IMR-90 (cell line): ENCODE measurements around the gene DICER1. TPM values are rescaled to one million over a fixed set of nuclear protein-coding genes. Genes with fewer than 3 reads are reported as not detected.
A peak's percentile ranks its signal among the peaks of the same experiment; 100 is the strongest.

Experiments
- ATAC-seq: fragments of 200-7000 bp; cut with Tn5 transposase; 2 replicates; pipeline ENCODE4 v1.9.1; 2020; ENCODE audit warnings: low read depth, mild to moderate bottlenecking, moderate library complexity
- BruUV-seq: library from RNA; stranded (reverse); fragments of 400-500 nt; replicated peaks from 2 replicates; lab custom pipeline; 2021; lab: Mats Ljungman, UMichigan
- CTCF ChIA-PET: fragments of 300-600 bp; formaldehyde crosslinking; extraction: SDS; loops from one replicate; lab custom pipeline; 2021; ENCODE audit warnings: antibody characterized with exemption; lab: Yijun Ruan, JAX
- POLR2A ChIA-PET: fragments of 300-600 bp; sonication (Branson Sonifier 250); formaldehyde crosslinking; loops from one replicate; lab custom pipeline; 2022; ENCODE audit warnings: antibody characterized with exemption; ENCODE audit not compliant: unreplicated experiment; lab: Charles Lee
- DNase-seq: peaks from one replicate; pipeline ENCODE4 v3.0.0; 2013
- H2AFZ ChIP-seq: replicated peaks from 2 replicates; pipeline ENCODE3; 2013; ENCODE audit warnings: low read length, mild to moderate bottlenecking; ENCODE audit not compliant: poor library complexity
- H2AK5ac ChIP-seq: 2 replicates; pipeline ENCODE4 v1.6.1; 2013; ENCODE audit warnings: low read depth, low read length, inconsistent platforms
- H2AK9ac ChIP-seq: replicated peaks from 2 replicates; pipeline ENCODE3; 2013; ENCODE audit warnings: mild to moderate bottlenecking, low read depth, low read length, moderate library complexity; ENCODE audit not compliant: poor library complexity
- H2BK120ac ChIP-seq: 2 replicates; pipeline ENCODE4 v1.6.1; 2013; ENCODE audit warnings: low read depth, low read length, inconsistent platforms
- H2BK15ac ChIP-seq: 3 replicates; pipeline ENCODE4 v1.6.1; 2013; ENCODE audit warnings: low read depth, low read length, inconsistent platforms
- H2BK20ac ChIP-seq: 2 replicates; pipeline ENCODE4 v1.6.1; 2013; ENCODE audit warnings: low read depth, mild to moderate bottlenecking, inconsistent platforms, low read length, moderate library complexity
- H2BK5ac ChIP-seq: 2 replicates; pipeline ENCODE4 v1.6.1; 2013; ENCODE audit warnings: mild to moderate bottlenecking, low read depth, low read length, inconsistent platforms; ENCODE audit not compliant: poor library complexity, severe bottlenecking
- H3K14ac ChIP-seq: replicated peaks from 2 replicates; pipeline ENCODE4 v1.6.1; 2013; ENCODE audit warnings: low read depth, low read length, inconsistent platforms
- H3K18ac ChIP-seq: 2 replicates; pipeline ENCODE4 v1.6.1; 2013; ENCODE audit warnings: low read depth, low read length, control low read depth
- H3K23ac ChIP-seq: 2 replicates; pipeline ENCODE4 v1.6.1; 2013; ENCODE audit warnings: low read depth, low read length, inconsistent platforms
- H3K27ac ChIP-seq: 2 replicates; pipeline ENCODE4 v1.5.1; 2013; ENCODE audit warnings: mild to moderate bottlenecking, control low read depth, low read length; ENCODE audit not compliant: insufficient read depth
- H3K27me3 ChIP-seq: 2 replicates; pipeline ENCODE4 v1.6.1; 2013; ENCODE audit warnings: low read length; ENCODE audit not compliant: control insufficient read depth, insufficient read depth
- H3K36me3 ChIP-seq: 2 replicates; pipeline ENCODE4 v1.6.1; 2013; ENCODE audit warnings: low read length, mixed read lengths; ENCODE audit not compliant: control insufficient read depth, insufficient read depth
- H3K4ac ChIP-seq: 2 replicates; pipeline ENCODE4 v1.6.1; 2013; ENCODE audit warnings: low read depth, low read length, inconsistent platforms
- H3K4me1 ChIP-seq: 2 replicates; pipeline ENCODE4 v1.6.1; 2013; ENCODE audit warnings: low read length, mixed read lengths; ENCODE audit not compliant: control insufficient read depth, insufficient read depth
- H3K4me2 ChIP-seq: 2 replicates; pipeline ENCODE4 v1.6.1; 2013; ENCODE audit warnings: low read depth, mild to moderate bottlenecking, control low read depth, low read length, moderate library complexity
- H3K4me3 ChIP-seq: 2 replicates; pipeline ENCODE4 v1.5.1; 2013; ENCODE audit warnings: low read depth, mild to moderate bottlenecking, control low read depth, low read length, moderate library complexity; ENCODE audit not compliant: insufficient read depth
- H3K56ac ChIP-seq: 2 replicates; pipeline ENCODE4 v1.6.1; 2013; ENCODE audit warnings: low read length, inconsistent platforms; ENCODE audit not compliant: insufficient read depth; ENCODE audit errors: extremely low read depth
- H3K79me1 ChIP-seq, 2 experiments: 2 replicates each; pipeline ENCODE4 v1.6.1; 2013; ENCODE audit warnings: low read length in 2 of 2, inconsistent platforms in 1 of 2, low read depth in 1 of 2
- H3K9ac ChIP-seq: 2 replicates; pipeline ENCODE4 v1.6.1; 2013; ENCODE audit warnings: low read depth, low read length, control low read depth
- H3K9me1 ChIP-seq: 2 replicates; pipeline ENCODE4 v1.6.1; 2013; ENCODE audit warnings: low read length, inconsistent platforms; ENCODE audit not compliant: insufficient read depth
- H3K9me3 ChIP-seq: 2 replicates; pipeline ENCODE4 v1.6.1; 2013; ENCODE audit warnings: low read length; ENCODE audit not compliant: control insufficient read depth, insufficient read depth
- H4K20me1 ChIP-seq: 2 replicates; pipeline ENCODE4 v1.6.1; 2013; ENCODE audit warnings: low read length, inconsistent platforms; ENCODE audit not compliant: insufficient read depth
- H4K5ac ChIP-seq: 2 replicates; pipeline ENCODE4 v1.6.1; 2013; ENCODE audit warnings: mild to moderate bottlenecking, low read depth, low read length, control low read depth
- H4K8ac ChIP-seq, 2 experiments: 2 replicates each; pipeline ENCODE4 v1.6.1; 2013; ENCODE audit warnings: low read depth in 2 of 2, low read length in 2 of 2, control low read depth in 1 of 2, inconsistent platforms in 1 of 2
- H4K91ac ChIP-seq: 2 replicates; pipeline ENCODE4 v1.6.1; 2013; ENCODE audit warnings: low read depth, low read length, inconsistent platforms; ENCODE audit not compliant: insufficient read depth
- RFX5 ChIP-seq: IDR thresholded peaks from 2 replicates; pipeline ENCODE4 v1.8.0; 2012; ENCODE audit warnings: low read depth, mild to moderate bottlenecking, low read length, moderate library complexity
- WGBS, 2 experiments: methylation state at CpG; one replicate each; pipeline versions ENCODE4 v1.1.5 to v1.1.7; 2013; ENCODE audit warnings: missing lambda C conversion rate in 2 of 2; ENCODE audit not compliant: insufficient read length in 1 of 2; ENCODE audit errors: extremely low coverage in 2 of 2; 5-methylcytosine and 5-hydroxymethylcytosine counted together
- dilution Hi-C: fragments of 300-500 bp; cut with HindIII; formaldehyde crosslinking; loops from one replicate; pipeline ENCODE4 v1.14.3; 2018; ENCODE audit warnings: low sequenced_read_pairs; ENCODE audit not compliant: unreplicated experiment
- in situ Hi-C: fragments of 300-500 bp; cut with MboI; formaldehyde crosslinking; loops from 3 replicates; pipeline ENCODE4 v1.14.3; 2019; ENCODE audit warnings: low sequenced_read_pairs, inconsistent platforms, mixed read lengths
- intact Hi-C: fragments of 100-400 bp; cut with micrococcal nuclease; formaldehyde crosslinking; loops from 2 replicates; pipeline ENCODE4 v1.10.0; 2022
- polyA plus RNA-seq, 3 experiments: library from polyadenylated mRNA; depleted of rRNA; stranded (reverse); fragments of >200 nt; gene quantifications; 2 replicates each; pipeline ENCODE4 v1.2.3, GENCODE V29; 2012; ENCODE audit warnings: low replicate concordance in 1 of 3
- total RNA-seq: library from RNA; depleted of rRNA; stranded (reverse); fragments of >200 nt; gene quantifications from 2 replicates; pipeline ENCODE4 v1.2.3, GENCODE V29; 2012
- TF ChIP-seq, protein P1 (sequence below): fragments of 150-350 bp; IDR thresholded peaks from 2 replicates; pipeline ENCODE4 v1.6.1; 2017; ENCODE audit warnings: mild to moderate bottlenecking, antibody characterized with exemption, low read length, low read depth

DICER1 gene
- total and polyA plus RNA-seq, 2 of the 4 experiments (the other 2 are of a cell fraction): 9.7 to 49.5 TPM

- peak overlapping the region; percentile 72 for H2BK120ac ChIP-seq
- peak overlapping the region; percentile 34 for H2AK9ac ChIP-seq
- peak overlapping the region; percentile 50 for H3K4ac ChIP-seq
- peak overlapping the region; percentile 27 for H2BK5ac ChIP-seq
- CTCF ChIA-PET: no interaction called here
- peaks cover 13% of the 10 kb centered on the region for H3K4me1 ChIP-seq
- DNase-seq: peak; percentile 61
- WGBS, 2 experiments: 6% methylated on average over 6 of the region's 28 CpGs; no CpG with 5 or more reads in 1 of the 2 experiments
- peak overlapping the region; percentile 89 for H3K18ac ChIP-seq
- H4K20me1 ChIP-seq: no peaks in the 10 kb centered on the region
- no peak overlapping the region for H3K56ac ChIP-seq
- peak overlapping the region; percentile 5; the same call in 1 of the 2 replicates for H3K9ac ChIP-seq
- H2BK15ac ChIP-seq: peak overlapping the region; percentile 4; the same call in 1 of the 3 replicates
- no peak overlapping the region for H3K4me3 ChIP-seq
- H3K23ac ChIP-seq: no peak overlapping the region
- POLR2A ChIA-PET: interaction anchor here (0.5 kb wide), 1 partner anchor 91 kb away, joined by 3 read pairs; no protein-coding TSS in a partner anchor
- intact Hi-C loops: no loop called here
- no peaks in the 10 kb centered on the region for H3K9me3 ChIP-seq
- ATAC-seq: peak; percentile 90
- peak overlapping the region; percentile 75 for H4K5ac ChIP-seq
- peak overlapping the region; percentile 91 for H3K27ac ChIP-seq
- peak overlapping the region; percentile 64 for H4K91ac ChIP-seq
- dilution Hi-C loops: no loop called here
- H4K8ac ChIP-seq: peak overlapping the region; percentile 11 to 36; a peak in 1 of 4 replicates
- in situ Hi-C loops: no loop called here
- H3K79me1 ChIP-seq: no peaks in the 10 kb centered on the region
- H2AK5ac ChIP-seq: peak overlapping the region; percentile 5; the same call in 1 of the 2 replicates
- peak overlapping the region; percentile 70 for H2AFZ ChIP-seq
- H3K36me3 ChIP-seq: no peaks in the 10 kb centered on the region
- H3K14ac ChIP-seq: peak overlapping the region; percentile 37; the same call in 1 of the 2 replicates
- no TSS peak for BruUV-seq
- H2BK20ac ChIP-seq: no peak overlapping the region
- no peaks in the 10 kb centered on the region for H3K9me1 ChIP-seq
- peak overlapping the region; percentile 72 for H3K4me2 ChIP-seq
- peaks cover 5% of the 10 kb centered on the region; the same call in 1 of the 2 replicates for H3K27me3 ChIP-seq
- TF ChIP-seq, protein P1, sequence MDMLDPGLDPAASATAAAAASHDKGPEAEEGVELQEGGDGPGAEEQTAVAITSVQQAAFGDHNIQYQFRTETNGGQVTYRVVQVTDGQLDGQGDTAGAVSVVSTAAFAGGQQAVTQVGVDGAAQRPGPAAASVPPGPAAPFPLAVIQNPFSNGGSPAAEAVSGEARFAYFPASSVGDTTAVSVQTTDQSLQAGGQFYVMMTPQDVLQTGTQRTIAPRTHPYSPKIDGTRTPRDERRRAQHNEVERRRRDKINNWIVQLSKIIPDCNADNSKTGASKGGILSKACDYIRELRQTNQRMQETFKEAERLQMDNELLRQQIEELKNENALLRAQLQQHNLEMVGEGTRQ: peak; percentile 82
- no peak for TF ChIP-seq RFX5
Observed at GRCh38 chr14:95046711-95047681, 110.3 kb downstream of the DICER1 start.
